ENCODE measurements around the gene CTNNA1. TPM values are rescaled to one million over a fixed set of nuclear protein-coding genes. Genes with fewer than 3 reads are reported as not detected.

CTNNA1 gene
- total and polyA plus RNA-seq, 9 of the 15 experiments (the other 6 are each of a cell fraction or from before 2014, with no cell fraction given): 29.6 to 117 (median 89.1) TPM

DNA sequence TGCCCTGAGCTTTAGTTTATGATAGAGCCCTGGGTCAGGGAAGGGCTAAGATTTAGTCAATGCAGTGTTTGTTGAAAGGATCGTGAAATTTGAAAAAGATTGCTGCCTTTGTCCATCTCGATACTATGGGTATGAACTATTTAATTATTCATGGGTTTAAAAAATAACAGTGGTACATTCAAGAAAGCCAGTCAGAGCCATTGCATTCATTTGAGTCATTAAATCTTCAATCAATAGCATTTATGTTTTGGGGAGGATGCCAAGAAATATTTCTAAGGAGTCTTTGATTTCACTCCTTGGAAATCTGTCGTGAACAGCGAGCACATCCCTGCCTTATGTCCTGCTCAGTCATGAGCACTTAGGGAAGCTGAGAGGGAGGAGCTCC lies 176.3 kb downstream of the CTNNA1 start:
- no peak overlapping the region for H2AFZ ChIP-seq (ENCODE audit: low read depth, low read length)
- WGBS (ENCODE audit: insufficient coverage, low coverage, missing lambda C conversion rate): 90% methylated on average over 4 of the region's 4 CpGs
- H3K4me1 ChIP-seq (replicated peaks in 1 of 2; ENCODE audit: control insufficient read depth in 2 of 2, insufficient read depth in 2 of 2, low read length in 2 of 2): no peaks in the 10 kb centered on the region; a peak in 1 of 5 replicates
- no peaks in the 10 kb centered on the region for H3K9me3 ChIP-seq (replicated peaks; ENCODE audit: control insufficient read depth, insufficient read depth, low read depth, low read length)
- H3K27me3 ChIP-seq (ENCODE audit: control insufficient read depth in 2 of 2, insufficient read depth in 2 of 2, low read length in 2 of 2): no peaks in the 10 kb centered on the region
- FAIRE-seq (no peak), ATAC-seq (no peak), DNase-seq (ENCODE audit: extremely low read depth in 1 of 4, low spot score in 3 of 4) (no peak)
- CTCF ChIA-PET (ENCODE audit: low intra/inter-chr PET ratio): no interaction called here
- no TSS peak for BruUV-seq (replicated peaks)
- H3K4me3 ChIP-seq: no peak overlapping the region
- H3K4me2 ChIP-seq (ENCODE audit: insufficient read depth, low read length): no peak overlapping the region
- no peak overlapping the region for H3K27ac ChIP-seq (ENCODE audit: extremely low read depth, low read depth, low read length)
- peaks cover 87% of the 10 kb centered on the region for H3K36me3 ChIP-seq (ENCODE audit: control insufficient read depth, insufficient read depth, low read length)
- H3K79me2 ChIP-seq (ENCODE audit: control insufficient read depth, insufficient read depth, low read length): no peaks in the 10 kb centered on the region
- in situ Hi-C loops (cut with MboI): no loop called here
- no peaks in the 10 kb centered on the region for H3K9me1 ChIP-seq (ENCODE audit: control insufficient read depth, insufficient read depth, low read length)
- intact Hi-C loops (cut with micrococcal nuclease): no loop called here
- POLR2A ChIA-PET: no interaction called here
- H4K20me1 ChIP-seq (replicated peaks; ENCODE audit: control insufficient read depth, insufficient read depth, low read length): peaks cover 9% of the 10 kb centered on the region; the same call in 1 of the 2 replicates
- TF ChIP-seq, protein P1, sequence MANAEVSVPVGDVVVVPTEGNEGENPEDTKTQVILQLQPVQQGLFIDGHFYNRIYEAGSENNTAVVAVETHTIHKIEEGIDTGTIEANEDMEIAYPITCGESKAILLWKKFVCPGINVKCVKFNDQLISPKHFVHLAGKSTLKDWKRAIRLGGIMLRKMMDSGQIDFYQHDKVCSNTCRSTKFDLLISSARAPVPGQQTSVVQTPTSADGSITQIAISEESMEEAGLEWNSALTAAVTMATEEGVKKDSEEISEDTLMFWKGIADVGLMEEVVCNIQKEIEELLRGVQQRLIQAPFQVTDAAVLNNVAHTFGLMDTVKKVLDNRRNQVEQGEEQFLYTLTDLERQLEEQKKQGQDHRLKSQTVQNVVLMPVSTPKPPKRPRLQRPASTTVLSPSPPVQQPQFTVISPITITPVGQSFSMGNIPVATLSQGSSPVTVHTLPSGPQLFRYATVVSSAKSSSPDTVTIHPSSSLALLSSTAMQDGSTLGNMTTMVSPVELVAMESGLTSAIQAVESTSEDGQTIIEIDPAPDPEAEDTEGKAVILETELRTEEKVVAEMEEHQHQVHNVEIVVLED (CRISPR knock-in tag; IDR thresholded peaks at IDR 0.05): no peak
- no peak for TF ChIP-seq MCM2 (IDR thresholded peaks at IDR 0.05; ENCODE audit: low read depth)
- H3K9ac ChIP-seq (ENCODE audit: insufficient read depth in 1 of 2, low read depth in 2 of 2, low read length in 2 of 2): no peak overlapping the region

DNA sequence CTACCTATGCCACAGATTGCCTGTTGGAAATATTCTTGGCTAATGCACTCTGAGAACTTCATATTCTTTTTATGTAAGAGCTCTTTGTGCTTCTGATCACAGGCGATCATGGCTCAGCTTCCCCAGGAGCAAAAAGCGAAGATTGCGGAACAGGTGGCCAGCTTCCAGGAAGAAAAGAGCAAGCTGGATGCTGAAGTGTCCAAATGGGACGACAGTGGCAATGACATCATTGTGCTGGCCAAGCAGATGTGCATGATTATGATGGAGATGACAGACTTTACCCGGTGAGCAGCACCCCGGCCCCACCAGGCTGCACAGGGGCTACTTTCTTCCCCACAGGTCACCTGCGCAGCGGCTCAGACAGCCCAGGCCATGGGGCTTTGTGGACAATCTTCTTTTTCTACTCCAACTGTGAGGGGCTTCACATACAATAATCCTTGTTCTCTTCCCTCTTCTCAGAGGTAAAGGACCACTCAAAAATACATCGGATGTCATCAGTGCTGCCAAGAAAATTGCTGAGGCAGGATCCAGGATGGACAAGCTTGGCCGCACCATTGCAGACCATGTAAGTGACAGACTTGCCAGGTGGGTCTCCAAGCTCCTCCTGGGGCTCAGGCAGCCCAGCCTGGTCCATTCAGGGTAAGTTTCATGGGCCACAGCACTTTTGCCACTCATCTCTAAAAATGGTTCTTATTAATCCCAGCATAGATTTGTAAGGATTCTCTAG lies 177.3 kb downstream of the CTNNA1 start:
- DNase-seq (ENCODE audit: extremely low read depth in 1 of 4, low spot score in 3 of 4) (no peak), ATAC-seq (no peak), FAIRE-seq (no peak)
- Histone ChIP-seq H4K20me1 (replicated peaks; ENCODE audit: control insufficient read depth, insufficient read depth, low read length) (peaks cover 9% of the 10 kb centered on the region; the same call in 1 of the 2 replicates), H3K36me3 (ENCODE audit: control insufficient read depth, insufficient read depth, low read length) (peaks cover 84% of the 10 kb centered on the region), H3K4me1 (replicated peaks in 1 of 2; ENCODE audit: control insufficient read depth in 2 of 2, insufficient read depth in 2 of 2, low read length in 2 of 2) (no peaks in the 10 kb centered on the region; a peak in 1 of 5 replicates), H2AFZ (ENCODE audit: low read depth, low read length) (no peak overlapping the region), H3K27ac (ENCODE audit: extremely low read depth, low read depth, low read length) (no peak overlapping the region), H3K79me2 (ENCODE audit: control insufficient read depth, insufficient read depth, low read length) (no peaks in the 10 kb centered on the region), H3K4me2 (ENCODE audit: insufficient read depth, low read length) (no peak overlapping the region), H3K4me3 (no peak overlapping the region), H3K9me3 (replicated peaks; ENCODE audit: control insufficient read depth, insufficient read depth, low read depth, low read length) (no peaks in the 10 kb centered on the region), H3K9me1 (ENCODE audit: control insufficient read depth, insufficient read depth, low read length) (no peaks in the 10 kb centered on the region), H3K9ac (ENCODE audit: insufficient read depth in 1 of 2, low read depth in 2 of 2, low read length in 2 of 2) (no peak overlapping the region), H3K27me3 (ENCODE audit: control insufficient read depth in 2 of 2, insufficient read depth in 2 of 2, low read length in 2 of 2) (no peaks in the 10 kb centered on the region)
- ChIA-PET CTCF (ENCODE audit: low intra/inter-chr PET ratio) (no interaction called here), POLR2A (interaction anchor here (0.7 to 1.1 kb wide), 2 partner anchors 13 to 97 kb away, joined by 3 read pairs; no protein-coding TSS in a partner anchor)
- BruUV-seq (replicated peaks): no TSS peak
- 84% methylated on average over 10 of the region's 10 CpGs for WGBS (ENCODE audit: insufficient coverage, low coverage, missing lambda C conversion rate)
- in situ Hi-C loops (cut with MboI) (no loop called here), intact Hi-C loops (cut with micrococcal nuclease) (loop anchor here (10.0 kb wide), 1 partner anchor 286 kb away; no protein-coding TSS in a partner anchor)
- TF ChIP-seq U2AF2 (optimal IDR thresholded peaks at IDR 0.05; ENCODE audit: low read depth, low read length) (no peak), KLF16 (IDR thresholded peaks at IDR 0.05) (no peak), ZNF76 (CRISPR knock-in tag; IDR thresholded peaks at IDR 0.05; ENCODE audit: borderline replicate concordance) (no peak), PYGO2 (tag; IDR thresholded peaks at IDR 0.05) (no peak)
- TF ChIP-seq, protein P2, sequence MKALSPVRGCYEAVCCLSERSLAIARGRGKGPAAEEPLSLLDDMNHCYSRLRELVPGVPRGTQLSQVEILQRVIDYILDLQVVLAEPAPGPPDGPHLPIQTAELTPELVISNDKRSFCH (CRISPR knock-in tag; IDR thresholded peaks at IDR 0.05): no peak
- TF ChIP-seq, protein P2 (tag; IDR thresholded peaks at IDR 0.05): no peak
- TF ChIP-seq, protein P3, sequence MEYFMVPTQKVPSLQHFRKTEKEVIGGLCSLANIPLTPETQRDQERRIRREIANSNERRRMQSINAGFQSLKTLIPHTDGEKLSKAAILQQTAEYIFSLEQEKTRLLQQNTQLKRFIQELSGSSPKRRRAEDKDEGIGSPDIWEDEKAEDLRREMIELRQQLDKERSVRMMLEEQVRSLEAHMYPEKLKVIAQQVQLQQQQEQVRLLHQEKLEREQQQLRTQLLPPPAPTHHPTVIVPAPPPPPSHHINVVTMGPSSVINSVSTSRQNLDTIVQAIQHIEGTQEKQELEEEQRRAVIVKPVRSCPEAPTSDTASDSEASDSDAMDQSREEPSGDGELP (CRISPR knock-in tag; IDR thresholded peaks at IDR 0.05; ENCODE audit: borderline replicate concordance): no peak

Measured in K562 (cell line).